Spleen (tissue), 7 donors: ENCODE data around the gene SLIT3.

Experiments
- POLR2A ChIP-seq, 3 donors: fragments of 450-650 bp; IDR thresholded peaks; one replicate each; pipeline ENCODE4 v1.5.1; 2017; ENCODE audit warnings: antibody characterized with exemption in 3 of 3, mild to moderate bottlenecking in 1 of 3
- POLR2AphosphoS5 ChIP-seq, 3 donors: sonication (generic); formaldehyde crosslinking; IDR thresholded peaks; one replicate each; pipeline ENCODE4 v1.5.1; 2017; ENCODE audit warnings: antibody characterized with exemption in 3 of 3
- TF ChIP-seq, protein P1 (sequence below), 11 experiments: fragments of 200-600 bp in 7 of 11; fragments of 450-650 bp in 4 of 11; sonication (generic) in 4 of 11; IDR thresholded peaks in 8 of 11; conservative IDR thresholded peaks in 3 of 11; 1 replicate in 7 of 11; 2 replicates in 4 of 11; pipeline versions ENCODE4 v1.4.0 to v1.8.0; 2016 to 2021; ENCODE audit warnings: antibody characterized with exemption in 11 of 11, inconsistent platforms in 4 of 11, mild to moderate bottlenecking in 1 of 11
- donor health status: DM: no; HTN: no; CAD: no; lungs with moderate emphysema.
- donor health status: DM: no; HTN: no; CAD: no.
- donor health status: DM: no; HTN: no; CAD: no.

GRCh38 chr5:169022718-169023117 lies 278.2 kb downstream of the SLIT3 start:
- TF ChIP-seq POLR2A (IDR thresholded peaks at IDR 0.05) (no peak), POLR2AphosphoS5 (IDR thresholded peaks at IDR 0.05) (no peak)
- TF ChIP-seq, protein P1, sequence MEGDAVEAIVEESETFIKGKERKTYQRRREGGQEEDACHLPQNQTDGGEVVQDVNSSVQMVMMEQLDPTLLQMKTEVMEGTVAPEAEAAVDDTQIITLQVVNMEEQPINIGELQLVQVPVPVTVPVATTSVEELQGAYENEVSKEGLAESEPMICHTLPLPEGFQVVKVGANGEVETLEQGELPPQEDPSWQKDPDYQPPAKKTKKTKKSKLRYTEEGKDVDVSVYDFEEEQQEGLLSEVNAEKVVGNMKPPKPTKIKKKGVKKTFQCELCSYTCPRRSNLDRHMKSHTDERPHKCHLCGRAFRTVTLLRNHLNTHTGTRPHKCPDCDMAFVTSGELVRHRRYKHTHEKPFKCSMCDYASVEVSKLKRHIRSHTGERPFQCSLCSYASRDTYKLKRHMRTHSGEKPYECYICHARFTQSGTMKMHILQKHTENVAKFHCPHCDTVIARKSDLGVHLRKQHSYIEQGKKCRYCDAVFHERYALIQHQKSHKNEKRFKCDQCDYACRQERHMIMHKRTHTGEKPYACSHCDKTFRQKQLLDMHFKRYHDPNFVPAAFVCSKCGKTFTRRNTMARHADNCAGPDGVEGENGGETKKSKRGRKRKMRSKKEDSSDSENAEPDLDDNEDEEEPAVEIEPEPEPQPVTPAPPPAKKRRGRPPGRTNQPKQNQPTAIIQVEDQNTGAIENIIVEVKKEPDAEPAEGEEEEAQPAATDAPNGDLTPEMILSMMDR (IDR thresholded peaks at IDR 0.05 in 8 of 11, conservative IDR thresholded peaks at IDR 0.05 in 3 of 11): no peak
